Effector CD4-positive, alpha-beta T cell (primary cell): ENCODE results near the gene PKHD1.

ENCODE experiments used
- DNase-seq: peaks from one replicate; pipeline ENCODE4 v3.0.0-alpha.2; 2020

PKHD1 gene

GRCh38 chr6:51768087-51768486, 319.3 kb downstream of the PKHD1 start:
- no peak for DNase-seq

DNA sequence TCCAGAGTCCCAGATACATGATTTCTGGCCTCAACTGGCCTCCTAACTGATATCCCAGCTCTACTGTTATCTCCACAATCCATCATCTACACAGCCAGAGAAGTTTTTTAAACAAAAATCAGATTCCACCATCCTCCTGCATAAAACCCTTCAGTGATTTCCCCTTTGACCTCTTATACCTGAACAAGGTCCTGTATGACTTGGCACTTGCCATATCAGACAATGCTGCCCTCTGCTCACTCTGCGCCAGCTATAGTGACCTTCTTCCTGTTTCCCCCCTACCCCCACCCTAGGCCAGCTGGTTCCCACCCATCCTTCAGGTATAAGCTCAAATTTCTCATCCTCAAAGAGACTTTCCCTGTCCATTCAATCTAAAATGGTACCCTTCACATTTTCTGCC, 322.2 kb downstream of the PKHD1 start:
- no peak for DNase-seq

DNA sequence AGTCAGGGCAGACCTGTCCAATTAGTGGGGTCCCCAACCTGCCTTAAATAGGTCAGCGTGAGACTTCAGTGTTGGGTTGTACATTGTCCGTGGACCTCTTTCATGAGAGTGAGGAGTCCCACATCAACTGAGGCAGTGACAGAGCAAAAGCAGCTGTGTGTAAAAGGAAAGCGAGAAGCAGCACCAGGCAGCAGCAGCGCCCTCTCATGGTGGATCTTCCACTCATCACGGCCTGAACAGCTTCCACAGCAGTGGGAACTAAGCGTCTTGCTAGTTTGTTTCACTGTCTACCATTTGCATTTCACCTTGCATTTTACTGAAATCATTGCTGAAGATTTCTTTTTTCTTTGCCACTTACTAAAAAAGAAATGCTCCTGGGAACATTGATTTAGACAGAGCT, 333.8 kb downstream of the PKHD1 start:
- DNase-seq, result no peak

- DNase-seq, result no peak
Observed at GRCh38 chr6:51743999-51744398, 343.4 kb downstream of the PKHD1 start.

DNA sequence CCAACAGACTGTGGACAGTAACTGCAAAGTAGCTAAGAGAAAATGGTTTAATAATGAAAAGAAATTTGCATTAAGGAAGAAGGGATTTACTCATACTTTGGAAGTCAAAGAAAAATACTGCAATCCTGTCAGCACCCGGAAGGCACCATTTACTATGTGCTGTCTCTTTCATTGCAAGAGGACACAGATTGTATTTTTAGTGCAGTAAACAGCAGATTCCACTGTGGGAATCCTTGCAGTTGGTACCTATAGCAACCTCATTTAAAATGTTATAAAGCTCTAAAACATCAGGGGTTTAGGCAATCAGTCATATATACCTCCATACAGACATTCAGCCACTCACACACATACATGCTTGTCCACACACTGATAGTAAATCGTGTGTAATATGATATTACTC, 346.8 kb downstream of the PKHD1 start:
- no peak for DNase-seq

DNA sequence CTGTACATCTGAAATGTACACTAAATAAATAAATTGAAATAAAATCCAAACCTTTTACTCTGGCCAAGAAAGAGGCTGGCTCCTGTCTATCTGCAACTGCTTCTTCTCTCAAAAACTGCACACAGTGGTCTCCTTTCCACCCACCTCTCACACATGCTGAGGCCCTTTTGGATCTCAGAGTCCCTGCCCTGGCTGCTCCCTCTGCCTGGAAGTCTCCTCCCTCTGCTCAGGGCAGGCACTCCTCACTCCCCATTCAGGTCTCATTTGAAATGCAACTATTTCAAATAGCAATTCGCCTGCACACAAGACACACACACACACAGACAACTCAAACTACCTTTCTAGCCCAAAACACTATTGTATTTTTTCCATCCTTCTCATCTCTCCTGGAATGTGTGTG, 348.8 kb downstream of the PKHD1 start:
- no peak for DNase-seq

DNA sequence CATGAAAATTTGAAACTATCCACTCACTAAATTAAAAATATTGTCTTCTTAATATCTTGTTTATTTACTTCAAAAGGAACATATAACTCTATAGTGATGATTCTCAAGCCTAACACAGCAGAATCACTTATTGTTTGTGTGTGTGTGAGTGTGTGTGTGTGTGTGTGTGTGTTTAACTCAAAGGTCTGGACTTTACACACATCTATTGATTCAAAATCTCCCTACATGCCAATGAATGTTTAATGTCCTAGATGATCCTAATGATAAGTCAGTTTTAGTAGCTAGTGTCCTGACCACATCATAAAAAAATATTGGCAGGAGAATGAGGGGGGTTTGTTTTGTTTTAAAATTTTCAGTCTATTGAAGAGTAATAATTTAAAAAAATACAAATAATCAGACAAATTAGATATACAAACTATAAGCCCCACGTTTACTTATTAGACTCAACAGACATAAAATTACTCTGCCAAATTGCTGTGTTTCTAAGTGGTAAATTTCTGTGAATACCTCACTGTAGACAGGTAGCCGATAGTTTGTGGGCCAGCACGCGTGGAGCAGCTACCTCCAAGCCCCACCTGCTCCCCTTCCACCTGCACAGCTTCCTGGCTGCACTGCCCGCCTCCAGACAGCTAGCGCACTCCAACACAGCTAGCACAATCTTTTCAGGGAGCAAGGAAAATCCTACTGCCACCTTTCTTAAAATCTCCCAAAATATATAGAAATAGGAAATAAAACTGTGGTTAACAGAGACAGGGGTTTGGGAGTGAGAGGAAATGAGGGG, 349.6 kb downstream of the PKHD1 start:
- DNase-seq, result no peak

- no peak for DNase-seq
Observed at GRCh38 chr6:51725155-51725554, 362.3 kb downstream of the PKHD1 start.

DNA sequence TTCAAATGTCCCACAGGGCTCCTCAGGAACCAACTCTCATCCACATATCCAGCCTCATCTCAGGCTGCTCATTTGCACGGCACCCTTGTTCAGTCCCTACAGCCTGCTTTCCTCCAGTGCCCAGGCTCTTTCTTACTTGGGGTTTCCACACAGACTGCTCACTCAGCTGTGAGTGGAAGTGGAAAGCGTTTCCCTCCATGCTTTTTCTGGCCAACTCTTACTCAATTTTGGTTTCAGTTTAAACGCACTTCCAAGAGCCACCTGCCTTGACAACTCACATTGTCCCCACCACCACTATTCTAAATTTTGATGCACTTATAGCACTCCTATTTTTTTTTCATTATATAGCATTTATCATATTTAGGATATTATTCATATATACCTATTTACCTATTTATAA, 367.1 kb downstream of the PKHD1 start:
- no peak for DNase-seq

GRCh38 chr6:51719297-51719696, 368.1 kb downstream of the PKHD1 start:
- no peak for DNase-seq

DNA sequence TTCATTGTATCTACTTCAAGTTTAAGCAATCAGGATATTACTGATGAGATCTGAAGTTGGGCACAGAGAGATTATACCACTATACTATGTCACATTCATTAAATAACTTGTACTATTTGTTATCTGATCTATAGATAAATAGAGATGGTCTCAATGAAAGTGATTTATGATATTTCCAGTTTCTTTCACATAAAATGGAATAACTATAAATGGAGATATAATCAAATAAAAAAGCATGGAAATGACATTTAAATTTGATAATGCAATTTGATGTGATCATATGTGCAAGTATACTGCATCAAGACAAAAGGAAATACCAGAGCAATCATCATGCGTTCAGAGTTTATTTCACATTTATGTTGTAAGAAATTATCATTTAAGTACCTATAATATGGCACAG, 368.9 kb downstream of the PKHD1 start:
- DNase-seq, result no peak

DNA sequence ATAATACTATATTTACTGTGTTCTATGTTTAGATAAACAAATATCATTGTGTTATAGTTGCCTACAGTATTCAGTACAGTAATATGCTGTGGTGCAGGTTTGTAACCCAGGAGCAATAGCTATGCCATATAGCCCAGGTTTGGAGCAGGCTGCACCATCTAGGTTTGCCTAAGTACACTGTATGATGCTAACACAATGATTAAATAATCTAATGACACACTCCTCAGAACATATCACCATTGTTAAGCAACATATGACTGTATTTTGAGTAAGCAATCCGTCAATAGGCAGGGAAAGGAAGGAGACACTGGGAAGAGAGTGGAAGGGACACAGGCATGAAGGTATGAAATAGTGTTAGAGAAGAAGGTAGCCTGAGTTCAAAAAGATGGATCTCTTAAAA, 369.9 kb downstream of the PKHD1 start:
- DNase-seq, result no peak

DNA sequence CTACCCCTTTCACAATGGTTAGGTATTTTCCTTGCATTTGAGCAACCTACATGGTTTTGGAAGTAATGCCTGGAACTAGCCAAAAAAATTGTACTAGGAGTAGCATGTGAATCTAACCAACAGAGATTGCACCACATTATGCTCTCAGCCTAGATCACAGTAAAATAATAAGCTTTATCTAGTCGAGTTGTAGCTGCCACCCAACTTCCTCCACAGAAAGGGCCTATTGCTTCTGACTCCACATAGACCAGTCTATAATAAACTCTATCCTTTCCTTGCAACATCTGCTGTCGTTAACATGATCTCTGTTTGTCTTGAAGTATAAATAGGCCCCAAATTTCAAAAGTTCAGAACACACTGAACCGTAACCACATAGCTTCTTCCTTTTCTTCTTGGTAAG, 375.5 kb downstream of the PKHD1 start:
- no peak for DNase-seq

DNA sequence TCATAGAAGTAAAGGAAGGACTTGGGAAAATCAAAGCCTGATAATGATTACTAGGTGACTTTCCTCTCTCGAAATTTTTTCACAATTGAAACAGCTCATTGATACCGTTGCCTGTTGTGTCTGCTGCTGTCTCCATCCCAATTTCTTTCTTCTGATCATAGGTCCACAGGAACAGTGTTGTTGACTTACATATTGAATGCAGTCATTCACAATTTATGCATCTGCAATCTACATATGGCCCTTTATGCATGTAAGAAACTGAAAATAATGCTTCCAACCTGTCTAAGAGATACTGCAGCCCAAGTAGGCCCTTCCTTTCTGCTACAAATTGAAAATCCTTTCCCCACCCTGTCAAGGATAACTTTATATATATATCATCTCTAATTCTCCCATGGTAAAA, 381.3 kb downstream of the PKHD1 start:
- DNase-seq, result no peak

- DNase-seq, result no peak
Observed at GRCh38 chr6:51704932-51705540, 382.4 kb downstream of the PKHD1 start.

DNA sequence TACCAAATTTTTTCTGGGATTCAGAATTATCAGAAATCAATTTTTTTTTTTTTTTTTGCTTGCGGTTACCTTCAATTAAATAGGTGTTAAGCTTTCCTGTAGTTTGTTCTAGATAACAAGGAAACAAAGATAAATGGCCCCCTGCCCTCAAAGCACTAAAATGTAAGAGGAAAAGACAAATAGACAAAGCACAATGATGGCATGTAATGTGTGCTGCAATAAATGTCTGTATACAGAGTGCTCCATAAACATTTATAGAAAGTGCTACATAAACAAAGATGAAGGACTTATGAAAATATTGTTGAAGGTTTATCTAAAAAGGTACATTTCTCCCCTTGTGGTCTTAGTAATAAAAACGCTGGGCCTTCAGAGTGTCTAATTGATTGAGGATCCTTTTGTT, 384.6 kb downstream of the PKHD1 start:
- no peak for DNase-seq

DNA sequence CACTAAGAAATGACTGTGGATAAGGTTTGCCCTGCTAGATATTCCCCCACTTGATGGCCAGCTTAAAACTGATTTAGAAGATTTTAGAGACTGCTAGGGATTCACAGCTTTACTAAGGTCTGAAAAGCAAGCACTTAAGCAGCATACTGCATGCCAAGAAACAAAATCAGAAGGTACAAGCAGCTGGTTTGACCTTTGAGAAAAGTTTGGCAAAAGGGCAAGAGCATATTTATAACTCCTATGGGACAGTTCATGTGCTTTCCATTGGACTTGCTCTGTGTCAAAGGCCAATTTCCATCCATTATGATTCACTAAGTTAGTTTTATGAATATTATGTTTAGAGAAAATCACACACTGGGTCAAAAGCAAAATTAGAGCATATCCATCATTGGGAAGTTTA, 402.8 kb downstream of the PKHD1 start:
- DNase-seq, result no peak

DNA sequence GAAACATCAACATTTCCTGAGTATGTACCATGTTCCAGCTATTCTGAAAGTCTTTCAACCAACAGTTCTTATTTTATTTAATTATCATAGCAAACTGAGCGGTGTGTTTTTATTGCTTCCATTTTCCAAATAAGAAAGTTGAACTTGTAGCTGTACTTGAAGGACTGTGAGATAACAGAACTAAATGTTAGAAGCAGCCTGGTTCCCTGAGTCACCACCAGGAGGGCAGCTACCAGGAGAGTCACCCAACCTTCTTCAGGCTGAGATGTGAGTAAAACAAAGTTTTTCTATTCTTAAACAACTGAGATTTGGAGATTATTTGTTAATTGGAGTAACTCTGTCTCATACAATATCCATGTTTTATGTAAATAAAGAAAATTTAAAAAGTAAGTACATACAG, 403.4 kb downstream of the PKHD1 start:
- DNase-seq, result no peak

- no peak for DNase-seq
Observed at GRCh38 chr6:51678905-51679620, 408.4 kb downstream of the PKHD1 start.

DNA sequence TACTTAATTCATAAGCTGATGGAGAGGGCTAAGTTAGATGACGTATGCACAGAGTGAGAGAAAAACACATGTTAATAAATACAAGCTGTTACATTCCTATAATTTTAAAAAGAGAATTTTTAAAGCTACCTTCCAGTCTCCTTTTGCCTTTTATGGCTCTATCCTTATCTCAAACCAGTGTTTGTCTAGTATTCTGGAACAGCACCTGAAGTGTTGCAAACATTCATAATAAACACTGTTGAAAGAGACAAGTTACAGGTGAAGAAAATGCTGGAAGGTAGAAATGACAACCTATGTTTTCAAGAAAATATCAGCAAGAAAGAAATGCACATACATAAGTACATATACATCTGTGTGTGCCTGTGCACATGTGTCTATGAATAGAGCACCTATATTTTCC, 409.1 kb downstream of the PKHD1 start:
- DNase-seq, result no peak

DNA sequence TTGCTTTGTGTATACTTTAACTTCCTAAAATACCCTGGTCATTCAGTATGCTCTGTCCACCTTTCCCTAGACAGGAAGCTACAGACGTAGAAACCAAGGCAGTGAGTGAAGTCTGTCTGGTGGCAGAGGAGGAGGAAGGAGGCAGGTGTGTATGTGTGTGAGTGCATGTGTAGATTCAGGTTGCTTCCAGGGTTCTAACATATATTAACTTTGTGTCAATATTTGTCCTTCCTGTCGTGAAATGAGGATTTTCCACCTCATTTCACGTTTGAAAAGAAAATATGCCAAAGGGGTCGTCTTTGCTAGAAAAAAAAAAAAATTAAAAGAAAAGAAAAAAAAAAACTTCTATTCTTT, 411.5 kb downstream of the PKHD1 start:
- no peak for DNase-seq

GRCh38 chr6:51675020-51675921, 412.1 kb downstream of the PKHD1 start:
- no peak for DNase-seq

DNA sequence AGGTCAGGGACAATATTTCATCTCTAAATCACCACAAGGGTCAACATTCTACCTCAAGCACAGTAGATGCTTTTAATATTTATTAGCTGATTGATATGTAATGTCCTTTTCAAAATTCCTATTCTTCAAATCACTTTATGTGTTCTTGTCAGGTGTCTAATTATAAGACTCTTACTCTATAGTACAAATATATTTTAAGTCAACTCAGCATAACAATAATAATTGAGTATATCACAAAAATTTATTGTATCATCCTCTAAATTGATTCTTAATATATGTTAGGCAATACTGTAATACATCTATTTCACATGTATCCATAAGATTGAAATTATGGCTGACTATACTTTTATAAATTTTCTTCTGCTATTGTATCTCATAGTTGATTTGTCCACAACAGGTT, 423.9 kb downstream of the PKHD1 start:
- DNase-seq, result no peak
